Activated CD4-positive, CD25-positive, alpha-beta regulatory T cell treated with anti-CD3 and anti-CD28 coated beads, Interleukin-2, amount 50 U/mL, for 16 hours (primary cell): Measurements from ENCODE around the gene WDFY4.

Experiments used
- DNase-seq: peaks from one replicate; pipeline ENCODE4 v3.0.0-alpha.2; 2020; ENCODE audit warnings: low read depth, low spot score

The WDFY4 gene

GRCh38 chr10:48772059-48772458 is 87.4 kb downstream of the WDFY4 start:
- no peak for DNase-seq

GRCh38 chr10:48773580-48773979 is 88.9 kb downstream of the WDFY4 start:
- DNase-seq: no peak

- DNase-seq: no peak
Measured at GRCh38 chr10:48774416-48775205, 89.9 kb downstream of the WDFY4 start.

- no peak for DNase-seq
Measured at GRCh38 chr10:48775206-48775517, 90.5 kb downstream of the WDFY4 start.

- no peak for DNase-seq
Measured at GRCh38 chr10:48776005-48776522, 91.4 kb downstream of the WDFY4 start.

- DNase-seq: no peak
Measured at GRCh38 chr10:48776528-48776927, 91.9 kb downstream of the WDFY4 start.

- no peak for DNase-seq
Measured at GRCh38 chr10:48777110-48777509, 92.4 kb downstream of the WDFY4 start.

- DNase-seq: no peak
Measured at GRCh38 chr10:48778193-48778857, 93.7 kb downstream of the WDFY4 start.

GRCh38 chr10:48779077-48779476 is 94.4 kb downstream of the WDFY4 start:
- DNase-seq: no peak

- no peak for DNase-seq
Measured at GRCh38 chr10:48779546-48780152, 95.0 kb downstream of the WDFY4 start.

GRCh38 chr10:48780341-48780740 is 95.7 kb downstream of the WDFY4 start:
- no peak for DNase-seq

- no peak for DNase-seq
Measured at GRCh38 chr10:48782386-48782785, 97.7 kb downstream of the WDFY4 start.

- DNase-seq: no peak
Measured at GRCh38 chr10:48784031-48784430, 99.4 kb downstream of the WDFY4 start.

GRCh38 chr10:48785796-48786195 is 101.1 kb downstream of the WDFY4 start:
- DNase-seq: no peak

GRCh38 chr10:48786606-48787282 is 102.1 kb downstream of the WDFY4 start:
- no peak for DNase-seq

GRCh38 chr10:48788554-48788953 is 103.9 kb downstream of the WDFY4 start:
- DNase-seq: no peak

GRCh38 chr10:48789486-48790456 is 105.1 kb downstream of the WDFY4 start:
- DNase-seq: no peak

- DNase-seq: no peak
Measured at GRCh38 chr10:48790457-48791044, 105.9 kb downstream of the WDFY4 start.

- no peak for DNase-seq
Measured at GRCh38 chr10:48791267-48791928, 106.7 kb downstream of the WDFY4 start.

- no peak for DNase-seq
Measured at GRCh38 chr10:48792121-48792520, 107.4 kb downstream of the WDFY4 start.
